ENCODE data around the gene RAB11FIP4.
A peak's percentile ranks its signal among the peaks of the same experiment; 100 is the strongest.

RAB11FIP4 gene

DNA sequence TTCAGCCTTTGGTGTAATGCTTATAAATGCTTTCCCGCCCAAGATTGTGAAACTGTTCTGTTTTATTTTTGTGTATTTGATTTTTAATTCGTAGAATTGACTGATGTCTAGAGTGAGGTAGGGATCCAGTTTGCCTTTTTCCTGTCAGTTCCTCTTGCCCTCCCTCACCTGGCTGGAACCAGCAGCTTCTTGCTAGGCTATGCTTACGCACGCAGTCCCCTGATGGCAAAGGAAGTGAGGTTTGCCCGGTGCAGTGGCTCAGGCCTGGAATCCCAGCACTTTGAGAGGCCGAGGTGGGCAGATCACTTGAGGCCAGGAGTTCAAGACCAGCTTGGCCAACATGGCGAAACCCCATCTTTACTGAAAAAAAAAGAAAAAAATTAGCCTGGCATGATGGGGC, 51.9 kb downstream of the RAB11FIP4 start:
- ATAC-seq (ENCODE audit: low read depth) (no peak), DNase-seq (ENCODE audit: low spot score) (no peak)
- no peaks in the 10 kb centered on the region for H3K9me3 ChIP-seq (ENCODE audit: severe bottlenecking)
- H3K27ac ChIP-seq (ENCODE audit: poor library complexity, severe bottlenecking): no peak overlapping the region
- H3K4me3 ChIP-seq (ENCODE audit: severe bottlenecking): no peak overlapping the region
- H3K36me3 ChIP-seq (ENCODE audit: low read depth): no peaks in the 10 kb centered on the region
- TF ChIP-seq, protein P1, sequence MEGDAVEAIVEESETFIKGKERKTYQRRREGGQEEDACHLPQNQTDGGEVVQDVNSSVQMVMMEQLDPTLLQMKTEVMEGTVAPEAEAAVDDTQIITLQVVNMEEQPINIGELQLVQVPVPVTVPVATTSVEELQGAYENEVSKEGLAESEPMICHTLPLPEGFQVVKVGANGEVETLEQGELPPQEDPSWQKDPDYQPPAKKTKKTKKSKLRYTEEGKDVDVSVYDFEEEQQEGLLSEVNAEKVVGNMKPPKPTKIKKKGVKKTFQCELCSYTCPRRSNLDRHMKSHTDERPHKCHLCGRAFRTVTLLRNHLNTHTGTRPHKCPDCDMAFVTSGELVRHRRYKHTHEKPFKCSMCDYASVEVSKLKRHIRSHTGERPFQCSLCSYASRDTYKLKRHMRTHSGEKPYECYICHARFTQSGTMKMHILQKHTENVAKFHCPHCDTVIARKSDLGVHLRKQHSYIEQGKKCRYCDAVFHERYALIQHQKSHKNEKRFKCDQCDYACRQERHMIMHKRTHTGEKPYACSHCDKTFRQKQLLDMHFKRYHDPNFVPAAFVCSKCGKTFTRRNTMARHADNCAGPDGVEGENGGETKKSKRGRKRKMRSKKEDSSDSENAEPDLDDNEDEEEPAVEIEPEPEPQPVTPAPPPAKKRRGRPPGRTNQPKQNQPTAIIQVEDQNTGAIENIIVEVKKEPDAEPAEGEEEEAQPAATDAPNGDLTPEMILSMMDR (IDR thresholded peaks at IDR 0.05; ENCODE audit: poor library complexity, severe bottlenecking): no peak
- H3K4me1 ChIP-seq (ENCODE audit: insufficient read depth, poor library complexity, severe bottlenecking): no peaks in the 10 kb centered on the region
- no peaks in the 10 kb centered on the region for H3K27me3 ChIP-seq (ENCODE audit: insufficient read depth, poor library complexity, severe bottlenecking)

DNA sequence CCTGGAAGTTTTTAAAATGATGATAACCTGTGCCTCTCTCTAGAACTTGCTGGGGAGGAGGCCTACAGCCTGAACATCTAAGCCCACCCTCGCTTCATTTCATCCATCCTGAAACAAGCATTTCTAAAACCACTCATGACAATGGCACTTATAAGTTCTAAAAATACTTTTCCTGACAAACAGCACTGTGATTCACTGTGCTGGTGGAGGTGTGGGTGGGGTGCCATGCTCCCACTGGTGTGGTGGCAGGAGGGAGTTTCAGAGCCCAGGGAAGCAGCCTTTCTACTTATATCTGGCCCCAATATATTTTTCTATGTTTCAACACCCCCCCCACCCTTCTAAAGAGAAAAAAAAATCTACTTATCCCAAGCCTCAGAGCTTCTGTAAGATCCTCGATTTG, 52.6 kb downstream of the RAB11FIP4 start:
- H3K4me3 ChIP-seq (ENCODE audit: severe bottlenecking): no peak overlapping the region
- H3K4me1 ChIP-seq (ENCODE audit: insufficient read depth, poor library complexity, severe bottlenecking): no peaks in the 10 kb centered on the region
- no peak overlapping the region for H3K27ac ChIP-seq (ENCODE audit: poor library complexity, severe bottlenecking)
- H3K9me3 ChIP-seq (ENCODE audit: severe bottlenecking): no peaks in the 10 kb centered on the region
- TF ChIP-seq, protein P1 (IDR thresholded peaks at IDR 0.05; ENCODE audit: poor library complexity, severe bottlenecking): no peak
- H3K27me3 ChIP-seq (ENCODE audit: insufficient read depth, poor library complexity, severe bottlenecking): no peaks in the 10 kb centered on the region
- H3K36me3 ChIP-seq (ENCODE audit: low read depth): no peaks in the 10 kb centered on the region
- no peak for ATAC-seq (ENCODE audit: low read depth)
- DNase-seq (ENCODE audit: low spot score): no peak

DNA sequence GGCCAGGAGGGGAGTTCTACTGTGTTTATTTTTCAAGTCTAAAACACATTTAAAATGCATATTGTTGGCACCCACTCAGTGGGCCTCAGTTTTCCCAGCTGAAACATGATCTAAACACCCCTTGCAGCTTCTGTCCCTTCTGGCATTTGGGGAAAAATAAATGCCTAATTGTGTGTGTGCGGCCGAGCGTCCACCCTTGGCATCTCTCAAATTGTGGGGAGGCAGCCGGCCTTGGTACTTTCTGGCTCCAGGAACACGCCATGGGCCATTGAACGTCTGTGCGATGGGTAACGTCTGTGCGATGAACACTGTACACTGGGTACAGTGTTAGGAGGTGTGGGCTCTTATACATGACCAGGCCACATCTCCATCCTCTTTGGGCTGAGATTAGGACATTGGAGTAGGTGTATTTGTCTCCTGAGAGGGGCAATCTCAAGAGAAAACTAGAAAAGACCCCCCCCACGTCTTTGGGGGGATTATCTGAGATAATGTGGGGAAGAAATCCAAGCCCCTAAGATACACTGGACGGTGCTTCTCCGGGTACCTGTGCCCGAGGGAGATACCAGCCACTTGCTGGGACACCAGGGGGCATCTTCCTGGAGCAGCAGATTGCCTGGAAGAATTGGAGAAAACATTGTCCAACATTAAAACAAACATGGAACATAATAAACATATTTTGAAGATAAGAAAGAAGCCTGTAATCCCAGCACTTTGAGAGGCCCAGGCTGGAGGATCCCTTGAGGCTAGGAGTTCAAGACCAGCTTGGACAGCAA, 54.9 kb downstream of the RAB11FIP4 start:
- no peaks in the 10 kb centered on the region for H3K36me3 ChIP-seq (ENCODE audit: low read depth)
- no peak for DNase-seq (ENCODE audit: low spot score)
- no peak overlapping the region for H3K4me3 ChIP-seq (ENCODE audit: severe bottlenecking)
- no peaks in the 10 kb centered on the region for H3K9me3 ChIP-seq (ENCODE audit: severe bottlenecking)
- no peaks in the 10 kb centered on the region for H3K4me1 ChIP-seq (ENCODE audit: insufficient read depth, poor library complexity, severe bottlenecking)
- TF ChIP-seq, protein P1 (IDR thresholded peaks at IDR 0.05; ENCODE audit: poor library complexity, severe bottlenecking): peak; percentile 22
- no peak overlapping the region for H3K27ac ChIP-seq (ENCODE audit: poor library complexity, severe bottlenecking)
- ATAC-seq (ENCODE audit: low read depth): no peak
- H3K27me3 ChIP-seq (ENCODE audit: insufficient read depth, poor library complexity, severe bottlenecking): no peaks in the 10 kb centered on the region

DNA sequence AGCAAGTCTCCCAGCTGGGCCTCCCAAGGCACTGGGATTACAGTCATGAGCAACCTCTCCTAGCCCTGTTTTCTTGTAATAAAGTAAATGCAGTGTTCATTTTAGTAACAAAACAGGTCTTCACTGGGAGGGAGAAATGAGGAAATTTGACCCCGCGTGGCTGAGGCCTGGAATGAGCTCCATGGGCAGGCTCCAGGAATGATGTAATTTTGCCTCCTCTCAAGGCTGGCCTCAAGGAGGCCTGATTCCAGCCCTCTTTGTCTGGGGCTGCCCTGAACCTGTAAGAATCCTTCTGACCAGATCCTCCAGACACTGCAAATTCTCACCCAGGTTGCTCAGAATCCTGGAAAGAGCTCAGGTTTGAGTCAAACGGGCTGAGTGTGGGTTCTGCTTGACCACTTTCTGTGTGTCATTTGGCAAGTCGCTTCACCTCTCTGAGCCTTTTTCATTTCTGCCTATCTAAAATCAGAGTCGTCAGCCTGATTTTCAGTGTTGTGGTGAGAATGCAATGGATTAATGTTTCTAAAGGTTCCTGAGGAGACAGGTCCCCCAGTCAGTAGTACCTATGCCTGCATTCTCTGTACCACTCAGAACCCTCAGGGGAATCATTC, 57.1 kb downstream of the RAB11FIP4 start:
- Histone ChIP-seq H3K9me3 (ENCODE audit: severe bottlenecking) (no peaks in the 10 kb centered on the region), H3K27me3 (ENCODE audit: insufficient read depth, poor library complexity, severe bottlenecking) (no peaks in the 10 kb centered on the region), H3K4me3 (ENCODE audit: severe bottlenecking) (no peak overlapping the region), H3K27ac (ENCODE audit: poor library complexity, severe bottlenecking) (no peak overlapping the region), H3K36me3 (ENCODE audit: low read depth) (no peaks in the 10 kb centered on the region), H3K4me1 (ENCODE audit: insufficient read depth, poor library complexity, severe bottlenecking) (no peaks in the 10 kb centered on the region)
- TF ChIP-seq, protein P1 (IDR thresholded peaks at IDR 0.05; ENCODE audit: poor library complexity, severe bottlenecking): no peak
- ATAC-seq (ENCODE audit: low read depth) (no peak), DNase-seq (ENCODE audit: low spot score) (no peak)

DNA sequence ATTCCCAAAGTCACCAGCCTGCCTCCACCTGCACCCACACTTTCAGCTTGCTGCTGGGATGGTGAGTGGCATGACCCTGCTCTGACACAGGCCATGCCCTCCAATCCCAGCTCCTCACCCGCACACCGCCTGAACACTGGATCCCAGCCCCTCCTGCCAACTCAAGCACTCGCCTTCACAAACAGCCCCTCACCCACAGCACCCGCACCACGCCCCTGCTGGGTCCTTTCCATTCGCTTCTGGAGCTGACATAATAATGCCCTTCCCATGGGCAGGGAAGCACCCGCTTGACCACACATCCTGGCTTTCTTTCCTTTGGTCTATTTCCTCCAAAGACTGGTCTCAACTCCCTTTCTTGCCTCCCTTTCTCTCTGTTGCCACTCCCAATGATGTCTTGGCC, 57.6 kb downstream of the RAB11FIP4 start:
- H3K4me3 ChIP-seq (ENCODE audit: severe bottlenecking): no peak overlapping the region
- no peaks in the 10 kb centered on the region for H3K4me1 ChIP-seq (ENCODE audit: insufficient read depth, poor library complexity, severe bottlenecking)
- H3K9me3 ChIP-seq (ENCODE audit: severe bottlenecking): no peaks in the 10 kb centered on the region
- TF ChIP-seq, protein P1 (IDR thresholded peaks at IDR 0.05; ENCODE audit: poor library complexity, severe bottlenecking): no peak
- no peaks in the 10 kb centered on the region for H3K36me3 ChIP-seq (ENCODE audit: low read depth)
- H3K27me3 ChIP-seq (ENCODE audit: insufficient read depth, poor library complexity, severe bottlenecking): no peaks in the 10 kb centered on the region
- DNase-seq (ENCODE audit: low spot score) (no peak), ATAC-seq (ENCODE audit: low read depth) (no peak)
- no peak overlapping the region for H3K27ac ChIP-seq (ENCODE audit: poor library complexity, severe bottlenecking)
